Activated CD8-positive, alpha-beta memory T cell treated with anti-CD3 and anti-CD28 coated beads, Interleukin-2, amount 10 ng/mL, durations not matched to agents 7 days and 5 days (primary cell): ENCODE measurements around the gene CLSTN3. TPM values are rescaled to one million over a fixed set of nuclear protein-coding genes. Genes with fewer than 3 reads are reported as not detected.

Experiments used
- ATAC-seq: fragments of 150-1000 bp; cut with Tn5 transposase; one replicate; pipeline ENCODE4 v1.10.0; 2021; ENCODE audit warnings: moderate library complexity
- CTCF ChIA-PET: fragments of 350-600 bp; sonication (Branson Sonifier 250); formaldehyde crosslinking; loops from one replicate; lab custom pipeline; 2021; ENCODE audit warnings: antibody characterized with exemption; lab: Charles Lee
- DNase-seq: peaks from one replicate; pipeline ENCODE4 v3.0.0-alpha.2; 2020
- H3K27ac Mint-ChIP-seq: one replicate; pipeline ENCODE4 v1.8.0; 2021; ENCODE audit warnings: mild to moderate bottlenecking, mixed read lengths
- H3K27me3 Mint-ChIP-seq: one replicate; pipeline ENCODE4 v1.8.0; 2021; ENCODE audit warnings: mixed read lengths
- H3K36me3 Mint-ChIP-seq: one replicate; pipeline ENCODE4 v1.8.0; 2021; ENCODE audit warnings: mild to moderate bottlenecking, mixed read lengths
- H3K4me1 Mint-ChIP-seq: one replicate; pipeline ENCODE4 v1.8.0; 2021; ENCODE audit warnings: mixed read lengths
- H3K4me3 Mint-ChIP-seq: one replicate; pipeline ENCODE4 v1.8.0; 2021; ENCODE audit warnings: mild to moderate bottlenecking, moderate library complexity, mixed read lengths
- H3K9me3 Mint-ChIP-seq: one replicate; pipeline ENCODE4 v1.8.0; 2022; ENCODE audit warnings: low read depth, mixed read lengths
- total RNA-seq, 2 experiments: library from RNA; stranded (reverse); gene quantifications; one replicate each; pipeline ENCODE4 v1.2.3, GENCODE V29; 2021

The CLSTN3 gene
- 100 to 1,000 TPM in 1 of 2 experiments, 10 to 100 TPM in 1; 71.9 to 109 TPM for total RNA-seq

GRCh38 chr12:7129872-7130691 lies at the start of gene CLSTN3:
CLSTN3 (plus strand) TSS chr12:7130371; CDS start chr12:7130649, 278 bp downstream.
- Mint-ChIP-seq H3K36me3 (peaks cover 20% of the 10 kb centered on the region), H3K27ac (peak within 1 kb of the TSS; percentile 87), H3K27me3 (no peaks in the 10 kb centered on the region), H3K9me3 (no peaks in the 10 kb centered on the region), H3K4me3 (peak within 1 kb of the TSS; percentile 95), H3K4me1 (peaks cover 38% of the 10 kb centered on the region)
- CTCF ChIA-PET, result interaction anchor here (0.6 to 2.5 kb wide), 6 partner anchors 17 to 173 kb away, joined by 3 to 10 read pairs (median 4); partner anchors contain the start of gene C1RL
- peak; percentile 92 for DNase-seq
- ATAC-seq, result peak; percentile 83

- CTCF ChIA-PET, result interaction anchor here (1.1 kb wide), 1 partner anchor 10 kb away, joined by 3 read pairs; no protein-coding TSS in a partner anchor
- Mint-ChIP-seq H3K27ac (no peak overlapping the region), H3K9me3 (peaks cover 5% of the 10 kb centered on the region), H3K4me3 (no peak overlapping the region), H3K36me3 (peaks cover 5% of the 10 kb centered on the region), H3K27me3 (peaks cover 4% of the 10 kb centered on the region), H3K4me1 (no peaks in the 10 kb centered on the region)
- ATAC-seq (no peak), DNase-seq (no peak)
Observed at GRCh38 chr12:7081037-7081436, 49.1 kb upstream of the CLSTN3 start.

- H3K27me3 Mint-ChIP-seq, result peaks cover 2% of the 10 kb centered on the region
- CTCF ChIA-PET, result interaction anchor here (1.0 kb wide), 1 partner anchor 38 kb away, joined by 3 read pairs; no protein-coding TSS in a partner anchor
- ATAC-seq (no peak), DNase-seq (no peak)
- no peak overlapping the region for H3K4me3 Mint-ChIP-seq
- peaks cover 5% of the 10 kb centered on the region for H3K9me3 Mint-ChIP-seq
- no peaks in the 10 kb centered on the region for H3K4me1 Mint-ChIP-seq
- H3K36me3 Mint-ChIP-seq, result peaks cover 5% of the 10 kb centered on the region
- no peak overlapping the region for H3K27ac Mint-ChIP-seq
Observed at GRCh38 chr12:7083125-7083524, 47.0 kb upstream of the CLSTN3 start.

- Mint-ChIP-seq H3K9me3 (no peaks in the 10 kb centered on the region), H3K27ac (no peak overlapping the region), H3K36me3 (no peaks in the 10 kb centered on the region), H3K4me1 (peaks cover 6% of the 10 kb centered on the region), H3K27me3 (no peaks in the 10 kb centered on the region), H3K4me3 (no peak overlapping the region)
- CTCF ChIA-PET, result interaction anchor here (1.3 to 2.5 kb wide), 3 partner anchors 15 to 19 kb away, joined by 3 to 9 read pairs (median 8); partner anchors contain the start of gene C1RL
- DNase-seq (no peak), ATAC-seq (no peak)
Observed at GRCh38 chr12:7089196-7089871, 40.8 kb upstream of the CLSTN3 start.

GRCh38 chr12:7090222-7090998 lies 39.8 kb upstream of the CLSTN3 start:
- Mint-ChIP-seq H3K27ac (no peak overlapping the region), H3K36me3 (no peaks in the 10 kb centered on the region), H3K4me1 (peaks cover 6% of the 10 kb centered on the region), H3K4me3 (no peak overlapping the region), H3K27me3 (no peaks in the 10 kb centered on the region), H3K9me3 (no peaks in the 10 kb centered on the region)
- ATAC-seq (no peak), DNase-seq (no peak)
- CTCF ChIA-PET, result interaction anchor here (1.3 to 2.1 kb wide), 5 partner anchors 18 to 218 kb away, joined by 3 to 9 read pairs (median 6); partner anchors contain the start of gene C1RL

GRCh38 chr12:7091171-7091570 lies 39.0 kb upstream of the CLSTN3 start:
- no peak overlapping the region for H3K4me3 Mint-ChIP-seq
- no peaks in the 10 kb centered on the region for H3K27me3 Mint-ChIP-seq
- H3K36me3 Mint-ChIP-seq, result no peaks in the 10 kb centered on the region
- DNase-seq, result no peak
- H3K4me1 Mint-ChIP-seq, result peaks cover 6% of the 10 kb centered on the region
- no peaks in the 10 kb centered on the region for H3K9me3 Mint-ChIP-seq
- CTCF ChIA-PET, result interaction anchor here (0.5 to 2.1 kb wide), 6 partner anchors 10 to 219 kb away, joined by 3 to 7 read pairs (median 3); no protein-coding TSS in a partner anchor
- H3K27ac Mint-ChIP-seq, result no peak overlapping the region
- no peak for ATAC-seq

- DNase-seq (no peak), ATAC-seq (no peak)
- Mint-ChIP-seq H3K36me3 (no peaks in the 10 kb centered on the region), H3K4me1 (peaks cover 6% of the 10 kb centered on the region), H3K27ac (peak overlapping the region; percentile 84), H3K27me3 (no peaks in the 10 kb centered on the region), H3K4me3 (peak overlapping the region; percentile 72), H3K9me3 (no peaks in the 10 kb centered on the region)
- CTCF ChIA-PET, result interaction anchor here (0.5 to 2.1 kb wide), 9 partner anchors 11 to 220 kb away, joined by 3 to 7 read pairs (median 3); partner anchors contain the start of gene C1RL
Observed at GRCh38 chr12:7091660-7092228, 38.4 kb upstream of the CLSTN3 start.

- Mint-ChIP-seq H3K4me3 (peak within 1 kb of the TSS; percentile 72), H3K27ac (peak within 1 kb of the TSS; percentile 84), H3K9me3 (no peaks in the 10 kb centered on the region), H3K36me3 (no peaks in the 10 kb centered on the region), H3K27me3 (no peaks in the 10 kb centered on the region), H3K4me1 (peaks cover 6% of the 10 kb centered on the region)
- CTCF ChIA-PET, result interaction anchor here (0.6 to 1.6 kb wide), 9 partner anchors 17 to 124 kb away, joined by 3 to 6 read pairs (median 3); partner anchors contain the start of gene C1RL
- ATAC-seq (peak; percentile 76), DNase-seq (peak; percentile 78)
Observed at GRCh38 chr12:7092229-7092985, 37.8 kb upstream of the CLSTN3 start, which contains the start of gene C1R. C1R (minus strand) TSS chr12:7092445; CDS start chr12:7092388, 57 bp downstream.

GRCh38 chr12:7092986-7093460 lies 37.1 kb upstream of the CLSTN3 start:
- Mint-ChIP-seq H3K36me3 (peaks cover 1% of the 10 kb centered on the region), H3K27ac (no peak overlapping the region), H3K4me3 (no peak overlapping the region), H3K4me1 (peaks cover 6% of the 10 kb centered on the region), H3K27me3 (no peaks in the 10 kb centered on the region), H3K9me3 (no peaks in the 10 kb centered on the region)
- CTCF ChIA-PET, result interaction anchor here (0.7 to 1.6 kb wide), 10 partner anchors 10 to 124 kb away, joined by 3 to 6 read pairs (median 4); partner anchors contain the start of gene C1RL
- ATAC-seq (no peak), DNase-seq (no peak)

- Mint-ChIP-seq H3K4me3 (no peak overlapping the region), H3K36me3 (peaks cover 6% of the 10 kb centered on the region), H3K9me3 (no peaks in the 10 kb centered on the region), H3K4me1 (peaks cover 6% of the 10 kb centered on the region), H3K27me3 (no peaks in the 10 kb centered on the region), H3K27ac (no peak overlapping the region)
- DNase-seq (no peak), ATAC-seq (no peak)
- CTCF ChIA-PET, result interaction anchor here (0.9 to 1.6 kb wide), 10 partner anchors 9 to 149 kb away, joined by 3 to 5 read pairs (median 4); partner anchors contain the start of genes C12orf57, C1RL, LPCAT3 and RNU7-1
Observed at GRCh38 chr12:7093486-7093885, 36.7 kb upstream of the CLSTN3 start.

GRCh38 chr12:7093892-7094291 lies 36.3 kb upstream of the CLSTN3 start:
- H3K4me1 Mint-ChIP-seq, result peaks cover 6% of the 10 kb centered on the region

More at GRCh38 chr12:7093892-7094291, 36.3 kb upstream of the CLSTN3 start:
- Mint-ChIP-seq H3K4me3 (no peak overlapping the region), H3K27ac (no peak overlapping the region), H3K9me3 (no peaks in the 10 kb centered on the region), H3K27me3 (no peaks in the 10 kb centered on the region), H3K36me3 (peaks cover 8% of the 10 kb centered on the region)
- ATAC-seq (no peak), DNase-seq (no peak)
- CTCF ChIA-PET, result interaction anchor here (0.9 to 1.6 kb wide), 9 partner anchors 9 to 149 kb away, joined by 3 to 5 read pairs (median 4); partner anchors contain the start of genes C12orf57, C1RL, LPCAT3 and RNU7-1
